IMR-90 (cell line): ENCODE results near the gene ORC5.

ENCODE experiments used
- CEBPB ChIP-seq: IDR thresholded peaks from 2 replicates; pipeline ENCODE4 v1.6.1; 2012; ENCODE audit warnings: low read depth, low read length, improper control_type of control experiment
- POLR2A ChIP-seq: IDR thresholded peaks from 2 replicates; pipeline ENCODE4 v1.6.1; 2012; ENCODE audit warnings: mild to moderate bottlenecking, low read depth, low read length
- RAD21 ChIP-seq: IDR thresholded peaks from 2 replicates; pipeline ENCODE4 v1.6.1; 2012; ENCODE audit warnings: low read length, improper control_type of control experiment
- RFX5 ChIP-seq: IDR thresholded peaks from 2 replicates; pipeline ENCODE4 v1.8.0; 2012; ENCODE audit warnings: low read depth, mild to moderate bottlenecking, low read length, moderate library complexity
- TF ChIP-seq, protein P1 (sequence below): conservative IDR thresholded peaks from 2 replicates; pipeline ENCODE4 v1.5.1; 2012; ENCODE audit warnings: mild to moderate bottlenecking, low read depth, low read length, improper control_type of control experiment

DNA sequence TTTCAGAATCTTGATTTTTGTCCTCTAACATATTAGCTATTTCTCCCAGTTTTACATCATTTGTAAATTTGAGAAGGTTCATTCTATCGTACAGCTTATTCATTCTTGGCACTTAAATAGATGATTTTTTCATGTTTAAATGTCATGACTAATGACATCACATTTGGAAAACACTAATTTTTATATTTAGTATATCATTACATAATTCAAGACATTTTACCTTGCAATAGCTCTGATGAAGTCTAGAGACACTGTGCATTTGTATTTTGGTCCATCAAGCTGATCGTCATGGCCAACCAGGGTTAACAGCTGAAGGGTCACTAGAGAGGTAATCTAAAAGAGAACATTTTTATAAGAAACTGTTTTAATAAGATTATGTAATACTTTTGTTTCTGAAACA lies 71.3 kb downstream of the ORC5 start:
- TF ChIP-seq, protein P1, sequence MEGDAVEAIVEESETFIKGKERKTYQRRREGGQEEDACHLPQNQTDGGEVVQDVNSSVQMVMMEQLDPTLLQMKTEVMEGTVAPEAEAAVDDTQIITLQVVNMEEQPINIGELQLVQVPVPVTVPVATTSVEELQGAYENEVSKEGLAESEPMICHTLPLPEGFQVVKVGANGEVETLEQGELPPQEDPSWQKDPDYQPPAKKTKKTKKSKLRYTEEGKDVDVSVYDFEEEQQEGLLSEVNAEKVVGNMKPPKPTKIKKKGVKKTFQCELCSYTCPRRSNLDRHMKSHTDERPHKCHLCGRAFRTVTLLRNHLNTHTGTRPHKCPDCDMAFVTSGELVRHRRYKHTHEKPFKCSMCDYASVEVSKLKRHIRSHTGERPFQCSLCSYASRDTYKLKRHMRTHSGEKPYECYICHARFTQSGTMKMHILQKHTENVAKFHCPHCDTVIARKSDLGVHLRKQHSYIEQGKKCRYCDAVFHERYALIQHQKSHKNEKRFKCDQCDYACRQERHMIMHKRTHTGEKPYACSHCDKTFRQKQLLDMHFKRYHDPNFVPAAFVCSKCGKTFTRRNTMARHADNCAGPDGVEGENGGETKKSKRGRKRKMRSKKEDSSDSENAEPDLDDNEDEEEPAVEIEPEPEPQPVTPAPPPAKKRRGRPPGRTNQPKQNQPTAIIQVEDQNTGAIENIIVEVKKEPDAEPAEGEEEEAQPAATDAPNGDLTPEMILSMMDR = no peak
- TF ChIP-seq POLR2A (no peak), CEBPB (no peak), RFX5 (no peak), RAD21 (no peak)
